ENCODE data around the gene B3GLCT.

DNA sequence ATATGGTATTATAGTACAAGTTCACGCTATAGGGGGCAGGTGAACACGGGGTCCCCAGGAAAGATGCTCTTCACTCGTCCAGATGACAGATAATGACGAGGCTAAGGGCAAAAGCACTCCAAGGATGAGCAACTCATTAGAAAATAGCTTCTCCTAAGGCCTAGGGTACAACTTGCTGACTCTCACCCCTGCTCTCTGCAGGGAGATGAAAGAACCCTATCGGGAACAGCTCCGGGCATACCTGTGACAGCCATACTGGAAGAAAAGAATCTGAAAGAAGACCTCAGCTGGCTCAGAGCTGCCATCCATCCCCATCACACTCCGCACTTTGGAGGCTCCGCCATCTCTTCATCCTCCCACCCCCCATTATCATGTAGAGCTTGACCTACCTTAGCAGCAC lies 20.5 kb upstream of the B3GLCT start:
- TF ChIP-seq POLR2A (IDR thresholded peaks at IDR 0.05; ENCODE audit: low read depth, low read length) (no peak), POLR2AphosphoS5 (IDR thresholded peaks at IDR 0.05; ENCODE audit: low read depth, low read length) (no peak)
